GM12873 (cell line): Measurements from ENCODE around the gene TMEM221.

ENCODE experiments used
- CTCF ChIP-seq: IDR thresholded peaks from 2 replicates; pipeline ENCODE4 v1.5.1; 2012; ENCODE audit warnings: low read depth, mild to moderate bottlenecking, moderate library complexity, low read length, control low read depth; ENCODE audit not compliant: insufficient read depth; ENCODE audit errors: missing control alignments

TMEM221 gene

GRCh38 chr19:17482877-17483604 lies 34.6 kb upstream of the TMEM221 start:
- TF ChIP-seq CTCF = no peak

GRCh38 chr19:17481986-17482385 lies 33.5 kb upstream of the TMEM221 start:
- no peak for TF ChIP-seq CTCF

GRCh38 chr19:17479325-17479791 lies 30.9 kb upstream of the TMEM221 start:
- TF ChIP-seq CTCF = no peak

DNA sequence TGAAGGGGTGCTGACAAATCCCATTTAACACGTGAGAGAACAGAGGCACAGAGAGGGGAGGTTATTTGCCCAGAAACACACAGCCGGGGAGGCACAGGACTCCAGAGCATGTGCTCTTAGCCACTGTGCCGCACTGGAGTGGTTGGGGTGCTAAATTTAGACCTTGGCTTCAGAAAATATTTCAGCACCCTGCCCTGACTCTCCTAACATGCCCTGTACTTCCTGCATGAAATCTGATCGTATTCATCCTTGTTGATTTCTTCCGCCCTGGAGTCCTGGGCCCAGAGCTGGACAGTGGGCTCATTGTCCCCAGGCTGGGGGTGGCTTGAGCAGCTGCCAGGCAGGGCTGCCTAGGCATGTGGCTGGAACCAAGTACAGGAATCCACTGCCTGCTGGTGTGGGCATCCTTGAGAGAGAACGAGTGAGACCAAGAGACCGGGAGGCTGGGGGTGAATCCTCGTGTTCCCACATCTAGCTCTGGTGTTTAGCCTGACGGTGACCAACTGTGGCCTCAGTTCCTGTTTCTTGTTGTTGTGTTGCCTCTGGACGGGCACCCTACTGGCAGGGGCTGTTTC lies 27.2 kb upstream of the TMEM221 start:
- no peak for TF ChIP-seq CTCF

DNA sequence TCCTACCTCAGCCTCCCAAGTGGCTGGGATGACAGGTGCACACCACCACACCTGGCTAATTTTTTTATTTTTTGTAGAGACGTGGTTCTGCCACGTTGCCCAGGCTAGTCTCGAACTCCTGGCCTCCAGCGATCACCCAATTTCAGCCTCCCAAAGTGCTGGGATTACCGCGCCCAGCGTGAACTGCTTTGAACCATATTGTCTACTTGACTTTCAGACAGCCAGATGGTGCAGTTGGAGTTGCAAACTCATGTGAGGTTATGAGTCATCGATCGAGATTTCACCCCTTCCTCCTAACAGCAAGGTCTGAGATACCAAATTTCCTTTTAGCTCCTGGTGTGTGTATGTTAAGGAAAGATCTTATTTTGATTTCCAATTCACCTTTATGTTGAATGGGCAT lies 24.6 kb upstream of the TMEM221 start:
- TF ChIP-seq CTCF = no peak

DNA sequence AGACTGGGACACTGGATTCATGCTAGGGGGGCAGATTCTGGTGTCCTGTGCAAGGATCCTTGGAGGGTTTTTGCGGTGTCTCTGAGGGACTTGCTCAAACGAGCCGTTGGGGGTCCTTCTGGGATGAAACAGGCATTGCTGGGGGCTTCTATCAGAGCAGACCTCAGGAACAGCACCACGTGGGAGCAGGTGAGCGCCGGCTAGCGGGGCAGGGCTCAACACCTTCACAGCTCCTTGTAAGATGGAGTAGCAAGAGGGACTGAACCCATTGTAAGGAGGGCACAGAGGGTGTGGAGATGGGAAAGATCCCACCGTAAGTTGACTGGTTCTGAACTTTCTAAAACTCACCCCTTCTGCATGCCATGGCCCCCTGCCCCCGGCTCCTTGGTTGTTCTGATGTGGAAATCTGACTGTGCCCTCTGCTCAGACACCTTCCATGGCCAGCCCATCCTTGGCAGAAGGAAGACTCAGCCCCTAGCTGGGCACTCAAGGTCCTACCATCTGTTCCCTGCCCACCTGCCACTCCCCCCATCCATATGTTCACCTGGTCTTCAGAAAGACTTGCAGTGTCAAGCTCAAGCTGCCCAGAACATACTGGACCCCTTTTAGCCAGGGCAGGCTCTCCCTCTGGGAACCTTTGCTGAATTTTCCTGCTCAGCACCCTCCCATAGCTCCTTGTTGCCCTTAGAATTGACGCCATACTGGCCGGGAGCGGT lies 23.1 kb upstream of the TMEM221 start:
- TF ChIP-seq CTCF = no peak
